K562 (cell line): Measurements from ENCODE around the gene PIK3C2G. TPM values are rescaled to one million over a fixed set of nuclear protein-coding genes. Genes with fewer than 3 reads are reported as not detected.
"Not testable (repeated sequence)": the region's sequence is repeated elsewhere in the genome, so short reads cannot be mapped to it uniquely, and the experiment has no call there.

Experiments
- ATAC-seq: fragments of 200-7000 bp; cut with Tn5 transposase; 3 replicates; pipeline ENCODE4 v1.9.1; 2020; ENCODE audit warnings: moderate library complexity
- BruUV-seq: library from RNA; stranded (reverse); fragments of 400-500 nt; replicated peaks from 2 replicates; lab custom pipeline; 2021; lab: Mats Ljungman, UMichigan
- CTCF ChIA-PET: fragments of 300-600 bp; formaldehyde crosslinking; extraction: SDS; loops from one replicate; lab custom pipeline; 2021; ENCODE audit warnings: low intra/inter-chr PET ratio; lab: Yijun Ruan, JAX
- POLR2A ChIA-PET: fragments of 300-600, 350-650 bp; sonication (Branson Sonifier 250); formaldehyde crosslinking; extraction: SDS; loops from one replicate; lab custom pipeline; 2021; ENCODE audit warnings: antibody characterized with exemption, inconsistent platforms; lab: Yijun Ruan, JAX
- DNase-seq, 4 experiments: peaks; one replicate each; pipeline versions ENCODE4 v3.0.0 to v3.0.0-alpha.2; 2011 to 2018; ENCODE audit warnings: low spot score in 3 of 4, mixed read lengths in 3 of 4; ENCODE audit errors: extremely low read depth in 1 of 4
- FAIRE-seq: peaks from 2 replicates; lab custom pipeline; 2011; peaks lifted over from hg19 to GRCh38; lab: Jason Lieb, UNC
- H2AFZ ChIP-seq: 2 replicates; pipeline ENCODE4 v1.6.0; 2011; ENCODE audit warnings: low read depth, low read length, control low read depth, inconsistent platforms
- H3K27ac ChIP-seq: fragments of 200-600 bp; 3 replicates; pipeline ENCODE4 v1.8.0; 2011; ENCODE audit warnings: low read depth, mild to moderate bottlenecking, control low read depth, inconsistent platforms, low read length, moderate library complexity, mixed read lengths; ENCODE audit errors: extremely low read depth
- H3K27me3 ChIP-seq, 2 experiments: fragments of 300-600 bp in 1 of 2; 2 replicates in 1 of 2; 3 replicates in 1 of 2; pipeline versions ENCODE4 v1.6.0 to v1.8.0; 2011; ENCODE audit warnings: inconsistent platforms in 2 of 2, low read length in 2 of 2, mild to moderate bottlenecking in 1 of 2, mixed read lengths in 1 of 2, moderate library complexity in 1 of 2; ENCODE audit not compliant: control insufficient read depth in 2 of 2, insufficient read depth in 2 of 2
- H3K36me3 ChIP-seq: fragments of 300-600 bp; 3 replicates; pipeline ENCODE4 v1.8.0; 2011; ENCODE audit warnings: mild to moderate bottlenecking, low read length, inconsistent platforms; ENCODE audit not compliant: control insufficient read depth, insufficient read depth
- H3K4me1 ChIP-seq, 2 experiments: fragments of 200-600 bp in 1 of 2; replicated peaks in 1 of 2; 2 replicates in 1 of 2; 3 replicates in 1 of 2; pipeline versions ENCODE4 v1.5.1 to v1.8.0; 2011; ENCODE audit warnings: inconsistent platforms in 2 of 2, low read length in 2 of 2, mild to moderate bottlenecking in 1 of 2, mixed read lengths in 1 of 2, moderate library complexity in 1 of 2; ENCODE audit not compliant: control insufficient read depth in 2 of 2, insufficient read depth in 2 of 2
- H3K4me2 ChIP-seq: 2 replicates; pipeline ENCODE4 v1.6.1; 2011; ENCODE audit warnings: low read length, control low read depth, inconsistent platforms, mixed read lengths; ENCODE audit not compliant: insufficient read depth
- H3K4me3 ChIP-seq: fragments of 200-600 bp; sonication (generic), shearing (Covaris generic); 2 replicates; pipeline ENCODE4 v1.5.1; 2016; ENCODE audit warnings: control low read depth, inconsistent platforms
- H3K79me2 ChIP-seq: fragments of 200-600 bp; 3 replicates; pipeline ENCODE4 v1.8.0; 2011; ENCODE audit warnings: low read length, inconsistent platforms; ENCODE audit not compliant: control insufficient read depth, insufficient read depth
- H3K9ac ChIP-seq, 2 experiments: 2 replicates each; pipeline versions ENCODE4 v1.6.0 to v1.6.1; 2011; ENCODE audit warnings: low read depth in 2 of 2, low read length in 2 of 2, control low read depth in 1 of 2, inconsistent platforms in 1 of 2, mild to moderate bottlenecking in 1 of 2, mixed read lengths in 1 of 2; ENCODE audit not compliant: insufficient read depth in 1 of 2
- H3K9me1 ChIP-seq: one replicate; pipeline ENCODE4 v1.6.0; 2011; ENCODE audit warnings: inconsistent platforms, mild to moderate bottlenecking, low read length, moderate library complexity; ENCODE audit not compliant: control insufficient read depth, insufficient read depth
- H3K9me3 ChIP-seq: replicated peaks from 2 replicates; pipeline ENCODE4 v1.5.1; 2011; ENCODE audit warnings: low read depth, low read length, inconsistent platforms; ENCODE audit not compliant: control insufficient read depth, insufficient read depth
- H4K20me1 ChIP-seq: replicated peaks from 2 replicates; pipeline ENCODE4 v1.6.1; 2011; ENCODE audit warnings: low read length, inconsistent platforms, mixed read lengths; ENCODE audit not compliant: control insufficient read depth, insufficient read depth
- CBFA2T3 ChIP-seq: fragments of 450-650 bp; IDR thresholded peaks from 2 replicates; pipeline ENCODE4 v1.6.1; 2017
- JUND ChIP-seq, 2 experiments: IDR thresholded peaks; 2 replicates in 1 of 2; 3 replicates in 1 of 2; pipeline ENCODE4 v1.6.1; 2011; ENCODE audit warnings: borderline replicate concordance in 2 of 2, low read depth in 2 of 2, low read length in 2 of 2, improper control_type of control experiment in 1 of 2, missing biosample characterization in 1 of 2, missing genetic modification characterization in 1 of 2, missing genetic modification reagents in 1 of 2
- MEF2A ChIP-seq: IDR thresholded peaks from 2 replicates; pipeline ENCODE4 v1.6.1; 2011; ENCODE audit warnings: low read depth, mild to moderate bottlenecking, low read length, moderate library complexity; ENCODE audit not compliant: control insufficient read depth
- TRIM28 ChIP-seq: fragments of 450-650 bp; IDR thresholded peaks from 2 replicates; pipeline ENCODE4 v1.6.1; 2017
- ZNF263 ChIP-seq: sonication (generic); formaldehyde crosslinking; IDR thresholded peaks from 2 replicates; pipeline ENCODE4 v1.8.0; 2022; ENCODE audit warnings: mild to moderate bottlenecking, missing genetic modification reagents, borderline replicate concordance
- WGBS: fragments of 100-300 bp; shearing (Covaris generic); methylation state at CpG from one replicate; pipeline ENCODE4 v1.1.6; 2016; ENCODE audit warnings: low coverage, mixed read lengths; ENCODE audit not compliant: insufficient coverage; ENCODE audit errors: missing lambda C conversion rate; 5-methylcytosine and 5-hydroxymethylcytosine counted together
- in situ Hi-C: fragments of 300-500 bp; cut with MboI; formaldehyde crosslinking; loops from 4 replicates; pipeline ENCODE4 v1.15.0; 2018; ENCODE audit warnings: inconsistent platforms, mixed read lengths
- intact Hi-C: fragments of 100-400 bp; cut with micrococcal nuclease; formaldehyde crosslinking; loops from 2 replicates; pipeline ENCODE4 v1.14.2; 2022
- polyA plus RNA-seq, 8 experiments: library from polyadenylated mRNA; depleted of rRNA in 4 of 8; stranded (reverse) in 5 of 8; unstranded in 3 of 8; fragments of >200 nt; fragmentation: Nextera tagmentation in 2 of 8; fragmentation: Illumina TruSeq in 1 of 8; extraction: Ambion mirVana in 2 of 8; extraction: Trizol in 1 of 8; gene quantifications; 2 replicates each; pipeline versions ENCODE4 v1.2.1 to v1.2.3, GENCODE V29; 2011 to 2014; ENCODE audit warnings: inconsistent platforms in 1 of 8, missing spikeins in 1 of 8
- total RNA-seq, 7 experiments: library from RNA; depleted of rRNA in 6 of 7; stranded (reverse); fragments of >200 nt in 6 of 7; fragmentation: Illumina TruSeq in 2 of 7; extraction: Trizol in 2 of 7; gene quantifications; 2 replicates each; pipeline versions ENCODE4 v1.2.1 to v1.2.3, GENCODE V29; 2011 to 2021; ENCODE audit warnings: low replicate concordance in 1 of 7
- TF ChIP-seq, protein P1 (sequence below), 2 experiments: fragments of 450-650 bp in 1 of 2; sonication (generic) in 1 of 2; formaldehyde crosslinking in 1 of 2; IDR thresholded peaks in 1 of 2; conservative IDR thresholded peaks in 1 of 2; 2 replicates each; pipeline versions ENCODE4 v1.6.1 to v1.8.1; 2016 to 2023; ENCODE audit warnings: mild to moderate bottlenecking in 2 of 2, moderate library complexity in 2 of 2, inconsistent platforms in 1 of 2, missing genetic modification reagents in 1 of 2
- TF ChIP-seq, protein P2 (sequence below): sonication (generic); IDR thresholded peaks from 2 replicates; pipeline ENCODE4 v1.6.1; 2016

Gene PIK3C2G
- total and polyA plus RNA-seq, 9 of the 15 experiments (the other 6 are each of a cell fraction or from before 2014, with no cell fraction given) = not detected

DNA sequence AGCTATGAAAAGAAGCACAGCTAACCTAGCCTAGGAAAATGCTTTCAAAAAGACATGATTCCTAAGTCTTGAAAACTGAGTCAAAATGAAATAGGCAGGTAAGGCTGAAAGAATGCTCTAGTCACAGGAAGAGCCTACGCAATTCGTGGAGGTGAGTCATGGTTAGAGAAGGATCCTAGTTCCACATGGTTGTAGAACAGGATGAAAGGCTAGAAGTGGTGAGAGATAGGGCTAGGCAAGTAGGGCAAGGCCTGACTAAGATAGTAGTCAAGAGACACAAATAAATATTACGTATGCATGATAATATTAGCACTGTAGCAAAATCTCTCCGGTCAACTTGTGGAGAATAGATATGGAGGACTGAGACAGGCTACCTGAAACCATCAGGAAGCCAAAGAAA is 429.3 kb downstream of the PIK3C2G start:
- Histone ChIP-seq H3K4me2 (no peak overlapping the region), H3K79me2 (no peaks in the 10 kb centered on the region), H2AFZ (no peak overlapping the region), H3K9me1 (no peaks in the 10 kb centered on the region), H3K4me1 (no peaks in the 10 kb centered on the region), H3K9me3 (no peaks in the 10 kb centered on the region), H4K20me1 (no peaks in the 10 kb centered on the region), H3K4me3 (no peak overlapping the region), H3K36me3 (no peaks in the 10 kb centered on the region), H3K9ac (no peak overlapping the region), H3K27ac (no peak overlapping the region), H3K27me3 (no peaks in the 10 kb centered on the region)
- BruUV-seq = no TSS peak
- no peak for FAIRE-seq
- intact Hi-C loops = no loop called here
- in situ Hi-C loops = no loop called here
- ChIA-PET POLR2A (interaction anchor here (0.8 kb wide), 1 partner anchor 39 kb away, joined by 3 read pairs; no protein-coding TSS in a partner anchor), CTCF (no interaction called here)
- 0 out of 2 replicates have a peak, but pooled peaks have one; percentile 28 for TF ChIP-seq JUND (IDR thresholded peaks at IDR 0.05; ENCODE audit: borderline replicate concordance, low read depth, low read length)
- 0 out of 3 replicates have a peak, but pooled peaks have one; percentile 17 for TF ChIP-seq JUND (tag; IDR thresholded peaks at IDR 0.05; ENCODE audit: borderline replicate concordance, low read depth, low read length)
- TF ChIP-seq CBFA2T3 = peak; percentile 36
- no peak for TF ChIP-seq ZNF263 (CRISPR knock-in tag)
- TF ChIP-seq, protein P1, sequence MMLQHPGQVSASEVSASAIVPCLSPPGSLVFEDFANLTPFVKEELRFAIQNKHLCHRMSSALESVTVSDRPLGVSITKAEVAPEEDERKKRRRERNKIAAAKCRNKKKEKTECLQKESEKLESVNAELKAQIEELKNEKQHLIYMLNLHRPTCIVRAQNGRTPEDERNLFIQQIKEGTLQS (IDR thresholded peaks at IDR 0.05) = peak; percentile 65
- TF ChIP-seq, protein P1 (CRISPR knock-in tag; conservative IDR thresholded peaks at IDR 0.05) = no peak
- TF ChIP-seq TRIM28 = no peak
- 0 out of 2 replicates have a peak, but pooled peaks have one; percentile 20 for TF ChIP-seq MEF2A
- TF ChIP-seq, protein P2, sequence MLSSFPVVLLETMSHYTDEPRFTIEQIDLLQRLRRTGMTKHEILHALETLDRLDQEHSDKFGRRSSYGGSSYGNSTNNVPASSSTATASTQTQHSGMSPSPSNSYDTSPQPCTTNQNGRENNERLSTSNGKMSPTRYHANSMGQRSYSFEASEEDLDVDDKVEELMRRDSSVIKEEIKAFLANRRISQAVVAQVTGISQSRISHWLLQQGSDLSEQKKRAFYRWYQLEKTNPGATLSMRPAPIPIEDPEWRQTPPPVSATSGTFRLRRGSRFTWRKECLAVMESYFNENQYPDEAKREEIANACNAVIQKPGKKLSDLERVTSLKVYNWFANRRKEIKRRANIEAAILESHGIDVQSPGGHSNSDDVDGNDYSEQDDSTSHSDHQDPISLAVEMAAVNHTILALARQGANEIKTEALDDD = peak; percentile 69; the same call in 1 of the 2 replicates
- 19% methylated on average over 4 of the region's 4 CpGs for WGBS
- no peak for ATAC-seq
- peak in 3 of 4 experiments; percentile 11 to 20 (median 11) for DNase-seq

DNA sequence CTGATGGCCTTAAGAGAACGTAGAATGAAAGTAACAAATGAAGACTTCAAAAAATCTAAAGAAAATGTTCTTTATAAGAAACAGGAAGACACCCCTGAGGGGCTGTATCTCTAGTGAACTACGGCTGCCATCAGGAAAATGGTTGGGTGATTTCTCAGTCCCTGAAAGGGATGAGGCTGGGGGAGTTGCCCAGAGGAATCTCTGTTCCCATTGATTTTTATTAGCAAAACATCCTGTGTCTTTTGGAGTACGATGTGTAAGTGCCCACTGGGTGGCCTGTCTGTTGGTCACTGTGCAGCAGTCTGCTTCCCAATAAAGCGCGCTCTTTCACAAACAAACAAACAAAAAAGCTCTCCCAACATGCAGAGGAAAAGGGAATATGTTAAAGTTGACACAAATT is 432.7 kb downstream of the PIK3C2G start:
- BruUV-seq, ATAC-seq, H4K20me1 ChIP-seq, CTCF ChIA-PET, FAIRE-seq, DNase-seq, H3K4me1 ChIP-seq, H3K9ac ChIP-seq, H3K36me3 ChIP-seq, H2AFZ ChIP-seq, H3K79me2 ChIP-seq, H3K9me3 ChIP-seq, intact Hi-C loops, H3K4me2 ChIP-seq, H3K27me3 ChIP-seq, POLR2A ChIA-PET, H3K9me1 ChIP-seq, in situ Hi-C loops, H3K27ac ChIP-seq, H3K4me3 ChIP-seq: not testable (repeated sequence)
- WGBS = 75% methylated on average over 4 of the region's 5 CpGs
